Testis (tissue), 2 donors: Measurements from ENCODE around the gene TNFAIP8L2.

Experiments
- POLR2A ChIP-seq: fragments of 450-650 bp; IDR thresholded peaks from one replicate; pipeline ENCODE4 v1.6.1; 2017; ENCODE audit warnings: antibody characterized with exemption, mild to moderate bottlenecking, moderate library complexity
- TF ChIP-seq, protein P1 (sequence below), 3 experiments: fragments of 450-650 bp in 2 of 3; fragments of 200-600 bp in 1 of 3; sonication (generic) in 1 of 3; IDR thresholded peaks; one replicate each; pipeline ENCODE4 v1.5.1; 2016 to 2019; ENCODE audit warnings: antibody characterized with exemption in 3 of 3, mild to moderate bottlenecking in 2 of 3, moderate library complexity in 1 of 3

DNA sequence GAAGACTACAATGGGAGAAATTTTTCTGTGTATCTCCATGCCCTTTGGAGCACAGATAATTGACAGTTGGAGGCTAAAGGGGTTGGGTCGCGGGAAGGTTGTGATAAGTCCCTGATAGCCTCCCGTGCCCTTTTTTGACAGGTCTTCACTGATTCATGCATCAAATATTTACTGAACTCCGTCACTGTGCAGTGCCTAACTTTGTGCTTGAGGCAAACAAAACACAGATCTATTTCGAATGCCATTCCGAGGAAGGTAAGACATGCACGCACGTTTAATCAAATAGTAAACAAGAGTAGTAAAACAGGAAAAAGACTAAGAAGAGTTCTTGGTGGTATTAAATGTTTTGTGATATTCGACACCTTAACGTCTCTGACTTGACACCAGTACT is 41.4 kb downstream of the TNFAIP8L2 start:
- TF ChIP-seq, protein P1, sequence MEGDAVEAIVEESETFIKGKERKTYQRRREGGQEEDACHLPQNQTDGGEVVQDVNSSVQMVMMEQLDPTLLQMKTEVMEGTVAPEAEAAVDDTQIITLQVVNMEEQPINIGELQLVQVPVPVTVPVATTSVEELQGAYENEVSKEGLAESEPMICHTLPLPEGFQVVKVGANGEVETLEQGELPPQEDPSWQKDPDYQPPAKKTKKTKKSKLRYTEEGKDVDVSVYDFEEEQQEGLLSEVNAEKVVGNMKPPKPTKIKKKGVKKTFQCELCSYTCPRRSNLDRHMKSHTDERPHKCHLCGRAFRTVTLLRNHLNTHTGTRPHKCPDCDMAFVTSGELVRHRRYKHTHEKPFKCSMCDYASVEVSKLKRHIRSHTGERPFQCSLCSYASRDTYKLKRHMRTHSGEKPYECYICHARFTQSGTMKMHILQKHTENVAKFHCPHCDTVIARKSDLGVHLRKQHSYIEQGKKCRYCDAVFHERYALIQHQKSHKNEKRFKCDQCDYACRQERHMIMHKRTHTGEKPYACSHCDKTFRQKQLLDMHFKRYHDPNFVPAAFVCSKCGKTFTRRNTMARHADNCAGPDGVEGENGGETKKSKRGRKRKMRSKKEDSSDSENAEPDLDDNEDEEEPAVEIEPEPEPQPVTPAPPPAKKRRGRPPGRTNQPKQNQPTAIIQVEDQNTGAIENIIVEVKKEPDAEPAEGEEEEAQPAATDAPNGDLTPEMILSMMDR (IDR thresholded peaks at IDR 0.05) = no peak
- no peak for TF ChIP-seq POLR2A
